Left forelimb (tissue), 1 donor: ENCODE measurements around the gene MAGEA6.
"Not testable (repeated sequence)": the region's sequence is repeated elsewhere in the genome, so short reads cannot be mapped to it uniquely, and the experiment has no call there.

Source experiments
- DNase-seq: peaks from one replicate; pipeline ENCODE4 v3.0.0-alpha.2; 2018; ENCODE audit warnings: low spot score

Gene MAGEA6, protein sequence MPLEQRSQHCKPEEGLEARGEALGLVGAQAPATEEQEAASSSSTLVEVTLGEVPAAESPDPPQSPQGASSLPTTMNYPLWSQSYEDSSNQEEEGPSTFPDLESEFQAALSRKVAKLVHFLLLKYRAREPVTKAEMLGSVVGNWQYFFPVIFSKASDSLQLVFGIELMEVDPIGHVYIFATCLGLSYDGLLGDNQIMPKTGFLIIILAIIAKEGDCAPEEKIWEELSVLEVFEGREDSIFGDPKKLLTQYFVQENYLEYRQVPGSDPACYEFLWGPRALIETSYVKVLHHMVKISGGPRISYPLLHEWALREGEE

DNA sequence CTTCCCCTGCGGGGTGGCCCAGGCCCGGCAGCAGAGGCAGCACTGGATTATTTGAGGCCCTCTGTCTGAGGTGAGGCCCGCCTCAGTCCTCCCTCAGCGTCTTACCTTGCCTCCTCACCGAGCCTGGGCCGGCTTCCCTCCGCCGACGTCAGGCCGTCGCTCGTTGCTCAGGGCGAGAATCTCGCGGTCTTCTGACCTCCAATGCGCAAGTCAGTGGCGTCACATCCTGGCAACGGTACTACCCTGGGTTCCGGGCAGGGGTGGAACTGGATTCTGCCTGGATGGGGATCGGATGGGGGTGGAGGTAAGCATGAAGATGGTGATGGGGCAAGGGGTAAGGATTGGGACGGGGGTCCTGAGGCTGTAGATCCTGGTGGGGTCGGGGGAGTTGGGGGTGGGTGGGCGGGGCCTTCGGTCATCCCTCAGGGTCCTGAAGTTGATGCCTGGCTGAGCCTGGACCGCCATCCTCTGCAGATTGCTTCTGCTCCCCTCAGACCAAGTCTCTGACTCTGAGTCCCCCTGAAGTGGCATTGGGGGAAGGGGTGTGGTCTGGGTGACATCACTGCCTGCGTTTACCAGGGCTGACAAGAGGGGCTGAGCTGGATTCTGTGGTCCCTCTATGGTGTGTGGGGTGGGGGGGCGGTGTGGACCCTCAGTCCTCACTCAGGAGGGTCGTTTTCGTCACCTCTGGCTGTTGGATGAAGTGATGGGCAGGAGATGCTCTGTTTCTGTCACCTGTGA is at the start of gene MAGEA6:
Gene MAGEA6, minus strand, starts transcription at position 141 of the 741 bp plus-strand sequence. CDS start 2,039 bp downstream, outside the sequence.
- not testable (repeated sequence) for DNase-seq

DNA sequence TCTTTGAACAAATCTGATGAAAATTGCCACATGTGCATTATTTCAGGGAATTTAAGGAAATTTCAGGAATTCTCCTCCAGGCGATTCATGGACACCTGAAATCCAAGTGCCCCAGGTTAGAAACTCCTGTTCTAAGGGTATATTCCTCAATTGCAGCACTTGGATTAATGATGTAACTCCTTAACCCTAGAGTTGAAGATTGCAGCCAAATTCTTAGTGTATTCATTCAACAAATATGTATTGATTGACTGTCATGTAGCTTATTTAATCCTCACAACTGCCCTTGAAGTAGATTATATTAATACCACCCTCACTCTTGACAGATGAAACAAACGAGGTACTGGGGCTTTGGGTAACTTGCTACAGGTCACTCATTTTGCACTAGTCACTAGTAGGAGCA is 49.8 kb upstream of the MAGEA6 start:
- DNase-seq, result no peak

DNA sequence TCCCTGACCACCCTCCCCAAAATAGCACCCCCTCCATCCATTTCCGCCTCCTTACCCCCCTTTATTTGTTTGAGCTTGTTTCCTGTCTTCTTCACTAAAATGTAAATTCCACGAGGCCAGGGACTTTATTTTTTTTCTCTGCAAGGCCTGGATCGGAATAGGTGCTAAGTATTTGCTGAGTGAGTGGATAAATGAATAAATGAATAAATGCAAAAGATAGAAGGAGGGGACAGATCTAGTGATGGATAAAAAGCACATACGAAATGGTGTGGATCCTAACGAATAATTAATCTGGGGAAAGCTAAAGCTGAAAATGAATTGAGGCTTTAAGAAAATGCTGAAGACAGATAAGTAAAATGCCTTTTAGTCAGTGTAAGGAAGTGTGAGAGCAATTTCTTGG is 48.9 kb upstream of the MAGEA6 start:
- DNase-seq, result no peak

DNA sequence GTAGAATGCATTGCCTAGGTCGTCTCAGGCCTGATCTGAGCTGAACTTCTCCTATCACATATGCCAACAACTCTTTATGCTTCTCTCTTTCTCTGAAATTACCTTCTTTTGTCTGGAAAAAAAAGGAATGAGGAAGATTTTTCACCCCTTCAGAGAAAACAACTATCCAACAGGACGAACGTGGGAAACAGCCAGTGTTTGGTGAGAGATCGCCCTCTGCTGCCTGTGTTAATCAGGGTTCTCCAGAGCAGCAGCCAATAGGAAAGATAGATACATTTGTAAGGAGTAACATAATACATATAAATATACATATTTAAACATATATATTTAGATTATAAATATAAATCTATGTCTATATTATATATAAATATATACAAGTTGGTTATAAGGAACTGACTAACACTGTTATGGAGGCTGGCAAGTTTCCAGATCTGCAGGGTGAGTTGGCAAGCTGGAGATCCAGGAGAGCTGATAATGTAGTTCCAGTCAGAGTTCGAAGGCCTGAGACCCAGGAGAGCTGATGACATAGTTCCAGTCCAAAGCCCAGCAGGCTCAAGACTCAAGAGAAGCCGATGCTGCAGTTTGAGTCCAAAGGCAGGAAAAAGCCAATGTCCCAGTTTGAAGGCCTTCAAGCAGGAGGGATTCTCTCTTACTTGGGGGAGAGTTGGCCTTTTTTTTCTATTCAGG is 47.7 kb upstream of the MAGEA6 start:
- DNase-seq, result no peak

DNA sequence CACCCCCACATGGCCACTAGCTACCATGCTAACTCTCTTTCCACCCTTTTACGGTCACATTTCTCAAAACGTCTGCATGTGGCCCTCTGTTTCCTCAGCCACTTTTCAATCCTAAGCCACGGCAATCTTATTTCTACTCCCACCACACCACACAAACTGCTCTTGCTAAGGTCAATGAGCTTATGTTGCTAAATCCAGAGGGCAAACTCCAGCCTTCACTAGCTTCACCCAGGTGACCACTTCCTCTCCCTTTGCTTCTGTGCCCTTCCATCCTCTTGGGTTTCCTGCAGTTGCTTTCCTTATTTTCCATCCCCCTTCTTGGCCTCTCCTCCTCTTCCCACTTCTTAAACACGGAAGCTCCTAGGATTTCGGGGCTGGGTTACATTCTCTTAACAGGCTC is 44.6 kb upstream of the MAGEA6 start:
- DNase-seq, result no peak

DNA sequence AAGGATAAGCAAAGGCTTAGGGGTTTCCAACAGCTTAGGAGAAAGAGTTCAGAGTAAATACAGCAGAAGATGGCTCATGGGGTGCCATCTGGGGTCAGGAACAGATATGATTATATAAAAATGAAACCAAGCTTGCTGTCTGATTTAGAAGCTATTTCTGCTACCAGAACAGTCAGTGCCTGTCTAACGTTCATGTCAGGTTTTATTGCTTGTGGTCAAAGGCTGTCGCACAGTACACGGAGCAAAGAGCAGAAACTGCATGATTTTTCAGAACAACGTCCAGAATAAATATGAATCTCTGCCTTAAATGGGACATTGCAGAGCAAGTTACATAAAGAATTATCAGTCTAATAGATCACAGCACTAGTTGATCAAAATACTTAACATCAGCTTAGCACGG is 43.7 kb upstream of the MAGEA6 start:
- DNase-seq, result no peak

DNA sequence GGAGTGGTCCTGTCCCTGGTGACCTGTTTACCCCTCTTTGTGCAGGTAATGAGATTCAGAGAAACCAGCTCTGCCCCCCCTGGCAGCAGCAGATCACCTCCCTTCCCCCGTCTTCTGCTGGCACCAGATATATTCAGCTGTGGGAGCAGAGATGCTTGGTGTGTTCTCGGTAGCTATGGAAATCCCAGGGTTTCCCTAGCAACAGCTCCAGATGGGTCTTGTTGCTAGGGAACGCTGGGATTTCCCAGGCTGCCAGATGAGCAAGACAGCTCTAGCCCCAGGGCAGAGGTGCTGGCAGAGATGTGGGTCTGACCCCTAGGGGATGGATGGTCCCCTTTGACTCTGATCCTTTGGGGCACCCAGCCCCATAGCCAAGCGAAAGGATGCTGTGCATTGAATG is 40.9 kb upstream of the MAGEA6 start:
- no peak for DNase-seq

DNA sequence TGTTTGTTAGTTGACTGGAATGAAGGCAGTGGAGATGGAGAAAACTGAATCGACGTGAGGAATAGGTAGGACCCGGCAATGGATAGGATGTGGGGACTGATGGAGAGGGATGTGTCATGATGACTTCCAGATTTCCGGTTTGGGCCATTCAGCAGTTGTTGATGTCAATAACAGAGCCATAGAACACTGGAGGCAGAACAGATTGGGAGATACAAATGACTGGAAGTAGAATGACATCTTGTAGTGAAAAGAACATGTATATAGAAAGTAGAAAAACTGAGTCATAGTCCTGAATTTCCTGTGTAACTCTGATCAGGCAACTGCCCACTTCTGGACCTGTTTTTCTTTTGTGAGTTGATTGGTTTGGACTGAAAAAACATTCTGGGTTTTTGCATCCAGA is 36.5 kb upstream of the MAGEA6 start:
- no peak for DNase-seq

DNA sequence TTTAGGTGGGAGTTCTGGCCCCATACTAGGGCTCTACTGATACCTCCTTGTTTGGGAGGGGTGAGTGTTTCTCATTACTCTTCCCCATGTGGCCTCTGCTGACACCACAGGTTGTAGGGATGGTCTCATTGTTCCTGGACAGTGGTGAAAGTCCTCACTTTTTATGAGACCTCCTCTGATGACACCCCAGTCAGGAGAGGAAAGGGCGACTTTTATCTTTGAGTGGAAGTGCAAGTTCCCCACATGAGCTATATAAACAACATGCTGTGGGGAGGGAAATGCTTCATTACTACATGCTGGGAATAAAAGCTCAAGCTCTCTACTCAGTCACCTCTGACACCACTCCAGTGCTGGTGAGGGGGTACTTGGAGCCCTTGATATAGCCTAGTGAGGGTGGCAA is 29.5 kb upstream of the MAGEA6 start:
- DNase-seq, result no peak

DNA sequence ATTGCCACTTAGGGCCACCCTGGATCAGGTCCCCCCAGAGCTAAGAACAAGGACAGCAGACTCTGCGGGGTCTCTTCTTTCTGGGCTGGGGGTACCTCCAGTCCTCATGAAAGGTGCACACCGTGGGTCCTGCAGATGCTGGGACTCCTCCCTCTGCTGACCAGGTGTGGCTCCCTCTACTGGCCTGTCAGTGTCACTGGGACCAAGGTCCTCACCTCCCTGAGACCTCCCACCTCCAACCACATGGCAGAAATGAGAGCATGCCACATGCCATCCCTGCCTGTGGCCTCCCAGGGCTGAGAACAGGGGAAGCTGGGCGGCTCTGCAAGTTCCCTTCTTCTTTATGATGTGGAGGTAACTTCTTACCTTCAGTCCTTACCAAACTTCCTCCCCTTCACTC is 17.6 kb upstream of the MAGEA6 start:
- not testable (repeated sequence) for DNase-seq

DNA sequence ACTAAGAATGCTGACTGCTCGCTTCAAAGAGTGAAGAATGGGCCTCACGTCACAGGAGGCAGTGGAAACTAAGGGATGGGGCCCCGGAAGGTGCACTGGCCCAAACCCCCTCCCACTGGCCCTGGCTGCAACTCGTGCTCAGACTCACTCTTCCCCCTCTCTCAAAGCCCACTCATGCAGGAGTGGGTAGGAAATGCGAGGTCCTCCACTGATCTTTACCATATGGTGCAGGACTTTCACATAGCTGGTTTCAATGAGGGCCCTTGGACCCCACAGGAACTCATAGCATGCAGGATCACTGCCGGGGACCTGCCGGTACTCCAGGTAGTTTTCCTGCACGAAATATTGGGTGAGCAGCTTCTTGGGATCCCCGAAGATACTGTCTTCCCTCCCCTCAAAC is 2.9 kb downstream of the MAGEA6 start:
- not testable (repeated sequence) for DNase-seq

DNA sequence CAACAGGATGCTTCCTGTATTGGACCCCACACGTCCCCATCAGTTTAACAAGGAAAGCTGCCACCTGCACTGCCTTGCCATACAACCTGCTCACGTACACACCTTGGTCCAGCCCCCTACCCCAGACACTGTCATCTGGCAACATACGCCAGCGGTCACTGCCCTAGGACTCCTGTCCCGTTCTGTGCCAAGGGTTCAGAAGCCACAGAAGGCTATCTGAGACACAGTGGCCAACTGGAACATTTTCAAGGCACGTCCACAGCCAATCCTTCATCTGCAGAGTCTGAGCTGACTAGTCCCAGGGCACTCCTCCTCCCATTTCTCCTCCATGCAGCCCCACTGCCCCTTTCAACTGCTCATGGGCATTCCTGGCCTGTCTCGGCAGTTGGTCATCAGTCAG is 7.9 kb downstream of the MAGEA6 start:
- DNase-seq, result not testable (repeated sequence)

DNA sequence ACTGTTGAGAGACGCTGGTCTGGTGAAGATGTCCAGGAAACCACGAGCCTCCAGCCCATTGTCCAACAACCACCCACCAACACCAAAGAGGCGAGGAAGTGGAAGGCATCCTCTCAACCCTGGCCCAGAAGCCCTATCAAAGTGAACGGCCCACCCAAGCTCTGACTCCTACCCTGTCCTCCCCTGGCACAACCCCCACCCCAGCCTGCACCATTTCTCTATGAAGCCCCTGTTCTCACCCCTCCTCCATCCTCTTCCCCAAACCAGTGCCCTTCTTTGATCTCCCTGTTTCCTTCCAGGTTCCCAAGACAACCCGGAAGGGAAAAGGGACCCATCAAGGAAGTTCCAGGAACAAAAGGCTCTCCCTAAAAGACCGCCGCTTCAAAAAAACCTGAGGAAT is 9.9 kb downstream of the MAGEA6 start:
- DNase-seq, result not testable (repeated sequence)

DNA sequence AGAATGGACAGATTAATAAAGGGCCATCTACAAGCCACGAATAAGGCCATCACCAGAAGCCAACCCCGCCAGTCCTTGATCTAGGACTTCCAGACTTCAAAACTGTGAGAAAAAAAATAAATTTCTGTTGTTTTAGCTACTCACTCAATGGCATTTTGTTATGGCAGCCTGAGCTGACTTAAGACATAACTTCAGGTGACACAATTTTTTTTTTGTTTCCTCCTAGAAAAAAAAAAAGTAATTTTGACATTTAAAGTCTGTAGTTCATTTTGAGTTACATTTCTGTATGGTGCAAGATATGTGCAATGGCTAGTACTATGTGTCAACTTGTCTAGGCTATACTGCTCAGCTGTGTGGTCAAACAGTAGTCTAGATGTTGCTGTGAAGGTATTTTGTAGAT is 10.6 kb downstream of the MAGEA6 start, which contains the start of gene CSAG3:
Gene CSAG3, plus strand, starts transcription at position 301 of the 400 bp plus-strand sequence.
- DNase-seq, result not testable (repeated sequence)

DNA sequence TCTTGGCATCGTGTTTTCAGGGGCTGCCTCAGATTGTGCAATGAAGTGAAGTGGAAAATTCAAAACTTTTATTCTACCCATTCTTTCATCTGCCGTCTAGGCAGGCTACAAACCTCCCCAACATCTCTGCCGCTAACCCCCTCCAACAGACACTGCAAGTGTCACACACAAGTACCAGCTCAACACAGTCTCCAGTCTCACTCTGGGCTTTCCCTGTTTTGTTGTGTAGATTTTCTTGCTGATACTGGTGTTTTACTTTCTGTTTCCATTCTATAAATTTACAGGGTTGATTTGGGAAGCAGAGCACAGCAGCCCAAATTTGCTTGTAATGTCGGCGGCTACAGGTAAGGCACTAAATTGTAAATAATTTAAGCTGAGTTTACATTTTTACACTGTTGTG is 14.6 kb downstream of the MAGEA6 start:
- not testable (repeated sequence) for DNase-seq

DNA sequence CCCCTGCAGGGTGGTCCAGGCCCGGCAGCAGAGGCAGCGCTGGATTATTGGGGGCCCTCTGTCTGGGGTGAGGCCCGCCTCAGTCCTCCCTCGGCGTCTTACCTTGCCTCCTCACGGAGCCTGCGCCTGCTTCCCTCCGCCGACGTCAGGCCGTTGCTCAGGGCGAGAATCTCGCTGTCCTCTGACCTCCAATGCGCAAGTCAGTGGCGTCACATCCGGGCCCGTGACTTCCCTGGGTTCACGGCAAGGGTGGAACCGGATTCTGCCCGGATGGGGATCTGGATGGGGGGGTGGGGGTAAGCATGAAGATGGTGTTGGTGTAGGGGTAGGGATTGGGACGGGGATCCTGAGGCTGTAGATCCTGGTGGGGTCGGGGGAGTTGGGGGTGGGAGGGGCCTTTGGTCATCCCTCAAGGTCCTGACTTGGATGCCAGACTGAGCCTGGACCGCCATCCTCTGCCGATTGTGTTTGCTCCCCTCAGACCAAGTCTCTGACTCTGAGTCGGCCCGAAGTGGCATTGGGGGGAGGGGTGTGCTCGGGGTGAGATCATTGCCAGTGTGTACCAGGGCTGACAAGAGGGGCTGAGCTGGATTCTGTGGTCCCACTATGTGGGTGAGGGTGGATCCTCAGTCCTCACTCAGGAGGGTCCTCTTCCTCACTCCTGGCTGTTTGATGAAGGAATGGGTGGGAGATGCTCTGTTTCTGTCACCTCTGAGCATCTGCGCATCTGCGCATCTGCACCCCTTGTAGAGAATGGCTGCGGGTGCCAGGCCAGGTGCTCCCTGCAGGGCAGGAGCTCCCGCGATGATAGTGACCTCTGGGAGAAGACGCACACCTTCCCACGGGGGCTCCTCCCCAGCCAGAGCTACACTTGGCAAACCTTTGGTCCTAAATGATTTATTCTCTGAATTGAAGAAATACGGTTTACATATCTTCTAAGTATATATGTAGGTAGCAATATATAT is 15.5 kb downstream of the MAGEA6 start, which contains the start of gene MAGEA2:
Gene MAGEA2, minus strand, starts transcription at position 157 of the 965 bp plus-strand sequence. CDS start 2,479 bp downstream, outside the sequence.
- not testable (repeated sequence) for DNase-seq

DNA sequence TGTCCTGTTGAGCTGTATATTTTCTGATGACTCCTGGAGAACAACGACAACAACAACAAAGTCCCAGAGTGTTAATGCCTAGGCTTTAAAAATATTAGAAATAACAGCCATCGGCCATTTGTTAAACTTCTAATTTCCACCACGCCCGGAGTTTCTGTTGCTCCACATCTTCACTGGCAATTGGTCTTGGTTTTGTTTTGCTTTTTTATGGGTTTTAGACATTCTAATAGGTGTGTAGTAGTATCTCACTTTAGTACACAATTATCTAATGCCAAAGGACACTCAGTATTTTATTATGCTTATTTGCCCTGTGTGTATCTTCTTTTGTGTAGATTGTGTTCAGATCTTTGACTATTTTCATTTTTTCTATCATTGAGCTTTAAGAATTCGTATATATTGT is 30.9 kb downstream of the MAGEA6 start:
- no peak for DNase-seq

DNA sequence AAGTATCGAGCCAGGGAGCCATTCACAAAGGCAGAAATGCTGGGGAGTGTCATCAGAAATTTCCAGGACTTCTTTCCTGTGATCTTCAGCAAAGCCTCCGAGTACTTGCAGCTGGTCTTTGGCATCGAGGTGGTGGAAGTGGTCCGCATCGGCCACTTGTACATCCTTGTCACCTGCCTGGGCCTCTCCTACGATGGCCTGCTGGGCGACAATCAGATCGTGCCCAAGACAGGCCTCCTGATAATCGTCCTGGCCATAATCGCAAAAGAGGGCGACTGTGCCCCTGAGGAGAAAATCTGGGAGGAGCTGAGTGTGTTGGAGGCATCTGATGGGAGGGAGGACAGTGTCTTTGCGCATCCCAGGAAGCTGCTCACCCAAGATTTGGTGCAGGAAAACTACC is 33.0 kb downstream of the MAGEA6 start:
- DNase-seq, result not testable (repeated sequence)

DNA sequence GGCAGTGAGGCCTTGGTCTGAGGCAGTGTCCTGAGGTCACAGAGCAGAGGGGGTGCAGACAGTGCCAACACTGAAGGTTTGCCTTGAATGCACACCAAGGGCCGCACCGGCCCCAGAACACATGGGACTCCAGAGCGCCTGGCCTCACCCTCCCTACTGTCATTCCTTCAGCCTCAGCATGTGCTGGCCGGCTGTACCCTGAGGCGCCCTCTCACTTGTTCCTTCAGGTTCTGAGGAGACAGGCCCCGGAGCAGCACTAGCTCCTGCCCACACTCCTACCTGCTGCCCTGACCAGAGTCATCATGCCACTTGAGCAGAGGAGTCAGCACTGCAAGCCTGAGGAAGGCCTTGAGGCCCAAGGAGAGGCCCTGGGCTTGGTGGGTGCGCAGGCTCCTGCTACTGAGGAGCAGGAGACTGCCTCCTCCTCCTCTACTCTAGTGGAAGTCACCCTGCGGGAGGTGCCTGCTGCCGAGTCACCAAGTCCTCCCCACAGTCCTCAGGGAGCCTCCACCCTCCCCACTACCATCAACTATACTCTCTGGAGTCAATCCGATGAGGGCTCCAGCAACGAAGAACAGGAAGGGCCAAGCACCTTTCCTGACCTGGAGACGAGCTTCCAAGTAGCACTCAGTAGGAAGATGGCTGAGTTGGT is 33.5 kb downstream of the MAGEA6 start:
- DNase-seq, result no peak

DNA sequence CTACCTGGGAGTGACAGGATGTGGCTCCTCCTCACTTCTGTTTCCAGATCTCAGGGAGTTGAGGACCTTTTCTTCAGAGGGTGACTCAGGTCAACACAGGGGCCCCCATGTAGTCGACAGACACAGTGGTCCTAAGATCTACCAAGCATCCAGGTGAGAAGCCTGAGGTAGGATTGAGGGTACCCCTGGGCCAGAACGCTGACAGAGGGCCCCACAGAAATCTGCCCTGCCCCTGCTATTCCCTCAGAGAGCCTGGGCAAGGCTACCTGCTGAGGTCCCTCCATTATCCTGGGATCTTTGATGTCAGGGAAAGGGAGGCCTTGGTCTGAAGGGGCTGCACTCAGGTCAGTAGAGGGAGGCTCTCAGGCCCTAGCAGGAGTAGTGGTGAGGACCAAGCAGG is 34.4 kb downstream of the MAGEA6 start:
- DNase-seq, result no peak
